ENCODE data around the gene AUTS2.

AUTS2 gene

DNA sequence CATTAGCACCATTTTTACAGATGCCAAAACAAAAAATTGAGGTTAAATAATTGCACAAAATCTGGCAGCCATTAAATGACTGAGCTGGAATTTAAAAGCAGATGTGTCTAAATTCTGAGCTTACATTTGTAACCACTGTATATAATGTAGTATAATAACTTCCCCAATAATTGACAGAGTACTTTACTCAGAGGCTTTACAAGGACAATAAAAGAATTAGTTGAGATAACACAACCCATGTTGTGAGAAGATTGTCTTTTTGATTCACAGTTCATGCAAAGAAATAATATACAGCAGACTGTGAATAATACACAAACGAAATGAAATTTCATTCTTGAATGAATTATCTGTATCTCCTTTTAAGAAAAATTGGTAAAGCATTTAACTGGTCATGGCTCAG is 417.1 kb downstream of the AUTS2 start:
- no peak for DNase-seq

DNA sequence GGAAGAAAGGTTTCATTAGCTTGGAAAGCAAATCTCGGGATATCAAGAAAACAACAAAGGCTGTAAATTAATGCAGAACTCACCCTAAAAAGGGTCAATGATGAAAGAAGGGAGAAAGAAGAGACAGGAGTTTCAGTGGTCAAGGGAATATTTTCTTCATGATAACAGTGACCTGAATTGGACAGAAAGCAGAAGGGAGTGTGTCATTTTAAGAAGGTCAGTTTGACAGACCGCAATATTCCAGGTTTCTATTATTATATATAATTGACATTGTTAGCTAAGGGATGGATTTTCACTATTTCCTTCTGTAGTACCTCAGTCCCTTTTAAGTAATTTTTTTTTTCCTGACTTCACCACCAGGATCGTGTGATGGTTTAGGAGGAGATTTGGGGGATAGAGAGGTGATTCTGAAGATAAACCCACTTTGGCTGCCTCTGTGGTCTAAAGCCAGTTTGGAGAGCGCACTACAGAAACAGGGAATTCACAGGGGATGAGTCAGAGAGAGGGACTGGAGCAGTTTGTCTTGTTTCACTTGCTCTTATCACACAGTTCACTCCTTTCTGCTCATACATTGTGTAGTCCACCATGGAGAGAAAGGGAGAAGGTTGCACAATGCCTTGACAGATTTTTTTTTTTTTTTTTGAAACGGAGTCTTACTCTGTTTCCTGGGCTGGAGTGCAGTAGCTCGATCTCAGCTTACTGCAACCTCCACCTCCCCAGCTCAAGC is 417.9 kb downstream of the AUTS2 start:
- no peak for DNase-seq

DNA sequence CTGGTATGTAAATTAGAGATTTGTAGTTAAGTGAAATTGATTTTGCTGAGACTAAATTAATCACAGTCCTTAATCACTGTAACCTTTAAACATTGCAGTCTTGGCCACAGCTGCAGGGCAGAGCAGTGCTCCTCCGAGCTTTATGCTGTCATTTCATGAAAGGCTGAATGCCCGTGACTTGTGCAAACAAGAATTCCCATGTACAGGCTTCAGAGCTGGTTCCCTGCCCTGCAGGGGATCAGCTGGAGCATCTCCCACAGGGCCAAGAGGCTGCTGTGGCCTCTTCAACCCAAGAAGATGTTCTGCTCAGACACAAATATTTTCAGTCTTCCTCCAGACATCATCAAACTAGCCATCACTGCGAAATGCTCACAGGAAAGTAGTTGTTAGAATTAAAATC is 419.1 kb downstream of the AUTS2 start:
- no peak for DNase-seq

DNA sequence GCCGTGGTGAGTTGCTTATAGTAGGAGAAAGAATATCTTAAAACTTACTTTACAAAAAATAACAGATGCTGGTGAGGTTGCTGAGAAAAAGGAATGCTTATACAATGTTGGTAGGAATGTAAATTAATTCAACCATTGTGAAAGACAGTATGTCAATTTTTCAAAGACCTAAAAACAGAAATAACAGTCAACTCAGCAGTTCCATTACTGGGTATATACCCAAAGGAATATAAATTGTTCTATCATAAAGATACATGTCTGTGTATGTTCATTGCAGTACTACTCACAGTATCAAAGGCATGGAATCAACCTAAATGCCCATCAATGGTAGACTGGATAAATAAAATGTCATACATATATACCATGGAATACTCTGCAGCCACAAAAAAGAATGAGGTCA is 420.4 kb downstream of the AUTS2 start:
- DNase-seq, result no peak

DNA sequence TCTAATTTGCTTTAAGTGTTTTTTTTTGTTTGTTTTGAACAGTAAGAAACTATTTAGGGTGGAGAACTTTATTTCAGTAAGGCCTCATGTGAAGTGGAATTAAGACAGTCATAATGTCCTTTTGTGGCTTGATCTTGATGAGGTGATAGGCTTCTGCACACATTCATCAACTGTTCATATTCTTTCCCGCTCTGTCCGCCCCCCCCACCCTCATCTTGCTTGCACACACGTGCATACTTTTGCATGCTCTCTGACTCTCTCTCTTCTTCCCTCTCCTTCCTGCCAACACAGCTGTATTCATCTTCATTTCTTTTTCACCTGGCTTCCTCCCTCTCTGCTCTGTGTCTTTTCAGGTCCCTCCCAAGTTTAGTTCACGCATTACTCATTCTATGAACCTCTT is 429.6 kb downstream of the AUTS2 start:
- no peak for DNase-seq

DNA sequence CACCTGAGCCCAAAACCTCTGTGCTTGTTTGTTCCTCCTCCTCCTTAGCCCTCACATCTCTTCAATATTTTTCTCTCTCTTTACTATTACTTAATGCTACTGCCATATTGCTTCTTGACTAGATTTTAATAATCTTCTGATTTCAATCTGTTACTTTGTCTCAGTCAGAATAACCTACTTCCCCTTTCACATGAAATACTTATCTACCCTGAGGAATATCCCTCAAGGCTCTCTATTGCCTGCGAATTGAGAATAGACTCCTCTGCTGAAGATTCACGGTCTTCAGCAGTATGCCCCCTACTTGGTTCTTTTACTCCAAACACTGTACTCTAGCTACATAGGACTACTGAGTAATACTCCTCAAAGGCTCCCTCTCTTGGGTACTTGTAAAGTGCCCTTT is 430.3 kb downstream of the AUTS2 start:
- DNase-seq, result no peak

DNA sequence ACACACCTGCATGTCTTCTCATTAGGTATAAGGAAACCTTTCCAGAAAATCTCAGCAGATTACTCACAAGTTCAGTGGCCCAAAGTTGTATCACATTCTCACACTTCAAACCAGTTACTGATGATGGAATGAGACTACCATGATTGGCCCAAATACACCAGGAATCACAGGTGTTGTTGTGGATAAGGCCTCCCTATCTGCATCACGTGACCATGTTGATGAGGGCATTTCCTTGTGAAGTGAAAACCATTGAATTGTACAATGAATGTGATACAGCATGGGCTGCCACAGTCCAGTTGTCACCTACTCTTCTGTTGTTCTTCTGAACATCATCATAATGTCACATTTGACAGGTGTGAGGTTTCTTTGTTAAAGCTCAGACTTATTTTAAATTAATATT is 431.7 kb downstream of the AUTS2 start:
- no peak for DNase-seq

DNA sequence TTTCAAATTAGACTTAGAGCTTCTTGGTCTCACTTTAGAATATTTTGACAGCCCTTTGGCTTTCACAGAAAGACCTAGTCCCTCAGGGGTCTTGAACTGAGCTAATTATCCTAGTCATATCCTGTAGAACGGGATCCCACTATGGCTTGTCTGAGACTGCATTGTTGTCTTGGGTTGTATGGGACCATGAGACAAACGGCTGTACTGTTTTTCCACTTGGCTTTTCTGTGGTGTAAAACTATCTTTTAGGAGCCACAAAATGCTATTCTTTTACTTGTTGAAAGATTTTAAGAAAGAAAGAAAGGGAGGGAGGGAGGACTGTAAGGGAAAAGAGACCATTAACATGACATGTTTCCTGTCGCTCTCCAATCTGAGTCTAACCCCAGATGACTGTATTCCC is 432.5 kb downstream of the AUTS2 start:
- DNase-seq, result no peak

DNA sequence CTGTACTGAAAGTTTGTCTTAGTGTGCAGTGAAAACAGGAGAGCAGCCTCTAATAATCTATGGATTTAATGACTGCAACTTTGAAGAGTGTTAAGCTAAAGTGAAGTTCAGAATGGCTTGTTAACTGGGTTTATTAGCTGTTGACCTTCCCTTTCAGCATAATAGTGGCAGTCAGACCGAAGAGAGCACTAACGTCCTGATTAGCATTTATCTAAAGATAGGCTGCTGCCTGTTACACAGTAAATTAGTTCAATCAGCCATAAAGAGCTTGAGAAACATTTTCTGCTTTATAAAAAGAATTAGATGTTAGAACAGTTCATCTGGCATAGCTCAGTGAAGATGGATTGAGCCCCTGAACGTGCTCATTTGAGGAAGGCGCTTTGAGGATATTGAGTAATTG is 433.0 kb downstream of the AUTS2 start:
- no peak for DNase-seq

DNA sequence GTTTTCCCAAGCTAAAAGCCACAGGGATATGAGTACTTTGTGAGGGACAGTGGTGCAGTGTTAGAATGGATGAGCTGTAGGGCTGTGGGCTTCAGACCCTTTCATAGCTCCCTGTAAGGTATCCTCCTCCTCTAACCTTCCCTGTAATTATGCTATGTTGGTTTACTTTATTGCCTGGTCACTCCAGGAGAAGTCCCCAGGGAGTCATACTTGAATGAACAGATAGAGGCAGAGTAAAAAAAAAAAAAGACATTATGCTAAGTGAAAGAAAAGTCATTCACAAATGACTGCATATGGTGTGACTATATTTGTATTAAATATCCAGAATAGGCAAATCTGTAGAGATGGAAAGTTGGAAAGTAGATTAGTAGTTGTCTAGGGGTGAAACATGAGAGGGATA is 434.4 kb downstream of the AUTS2 start:
- no peak for DNase-seq

DNA sequence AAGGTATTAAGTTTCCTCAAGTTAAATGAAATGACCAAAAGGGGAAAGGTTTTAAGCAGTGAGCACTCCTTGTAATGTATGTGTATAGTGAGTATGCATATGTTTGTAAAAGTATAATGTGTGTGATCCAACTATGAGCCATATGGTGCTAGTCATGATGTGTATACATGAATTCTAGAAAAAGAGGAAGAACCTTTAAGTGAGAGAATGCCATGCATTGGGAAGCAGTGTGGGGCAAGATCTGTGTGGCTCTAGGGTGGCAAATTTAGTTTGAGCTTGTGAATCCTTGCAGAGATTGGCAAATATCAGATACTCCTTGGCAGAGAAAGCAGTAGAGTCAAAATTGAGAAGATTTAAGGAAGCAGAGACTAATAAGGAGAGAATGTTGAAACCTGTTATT is 435.0 kb downstream of the AUTS2 start:
- DNase-seq, result no peak

DNA sequence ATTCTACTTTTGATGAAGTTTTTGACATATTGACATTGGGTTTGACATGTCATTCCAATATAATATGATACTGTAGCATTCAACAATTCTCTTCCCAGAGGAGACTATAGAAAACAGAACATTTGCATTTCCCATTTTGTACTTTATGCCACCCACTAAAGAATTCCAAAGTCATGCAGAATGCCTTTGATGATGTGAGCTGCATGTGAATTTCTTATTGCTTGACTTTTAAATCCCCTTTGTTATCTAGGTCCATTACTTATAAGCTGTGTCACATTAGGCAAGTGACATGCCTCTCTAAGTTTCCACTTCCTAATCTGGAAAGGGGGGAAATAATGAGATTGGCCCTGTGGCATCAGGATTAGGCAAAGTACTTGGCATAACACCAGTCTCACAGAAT is 436.7 kb downstream of the AUTS2 start:
- no peak for DNase-seq

DNA sequence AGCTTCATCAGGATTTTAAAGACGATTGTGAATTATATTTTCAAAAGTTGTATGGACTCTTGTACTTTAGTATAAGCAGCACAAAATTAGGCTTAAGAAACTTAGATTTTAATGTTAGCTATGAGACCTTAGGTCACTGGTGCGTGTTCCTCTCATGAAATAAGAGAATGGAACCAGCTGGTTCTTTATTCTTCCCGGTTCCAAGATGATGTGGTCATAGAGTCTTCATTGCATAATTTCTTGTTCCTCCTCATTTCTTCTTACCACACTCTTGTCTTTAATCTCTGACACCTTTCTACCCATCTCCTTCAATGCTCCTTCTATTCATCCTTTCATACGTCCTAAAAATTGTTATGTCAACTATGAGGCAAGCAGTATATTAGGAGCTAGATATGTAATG is 437.2 kb downstream of the AUTS2 start:
- DNase-seq, result no peak

DNA sequence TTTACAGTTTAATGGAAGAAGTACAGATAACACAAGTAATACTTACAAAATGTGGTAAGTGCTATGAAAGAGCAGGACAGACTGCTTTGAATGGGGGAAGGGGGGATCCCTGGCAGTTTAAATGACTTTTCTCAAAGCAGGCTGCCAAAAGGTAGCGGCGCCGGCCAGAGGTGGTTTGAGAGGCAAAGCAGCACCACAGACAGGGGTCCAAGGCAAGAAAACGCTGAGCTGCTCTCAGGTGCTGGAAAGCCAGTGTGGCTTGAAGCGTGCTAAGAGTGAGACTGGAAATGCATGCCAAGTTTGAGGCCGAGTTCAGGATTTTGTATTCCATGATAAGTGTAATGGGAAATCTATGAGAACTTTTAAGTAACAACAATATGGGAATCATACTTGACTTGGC is 437.7 kb downstream of the AUTS2 start:
- no peak for DNase-seq

DNA sequence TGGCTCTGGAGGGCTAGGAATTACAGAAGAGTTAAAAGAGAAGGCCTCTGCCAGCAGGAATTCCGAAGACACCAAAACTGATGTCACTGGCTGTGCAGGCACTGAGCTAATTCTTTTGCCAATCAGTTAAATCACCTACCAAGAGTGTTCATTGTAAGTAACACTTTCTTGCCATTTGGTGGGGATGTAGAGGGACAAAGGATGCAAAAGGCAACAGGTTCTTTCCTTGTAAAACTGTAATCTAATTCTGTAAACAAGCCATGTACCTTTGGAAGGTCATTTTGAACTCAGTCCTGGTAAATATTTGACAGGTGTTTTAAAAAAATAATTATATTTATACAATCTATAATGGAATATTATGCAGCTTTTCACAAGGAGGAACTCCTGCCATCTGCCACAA is 438.4 kb downstream of the AUTS2 start:
- no peak for DNase-seq

DNA sequence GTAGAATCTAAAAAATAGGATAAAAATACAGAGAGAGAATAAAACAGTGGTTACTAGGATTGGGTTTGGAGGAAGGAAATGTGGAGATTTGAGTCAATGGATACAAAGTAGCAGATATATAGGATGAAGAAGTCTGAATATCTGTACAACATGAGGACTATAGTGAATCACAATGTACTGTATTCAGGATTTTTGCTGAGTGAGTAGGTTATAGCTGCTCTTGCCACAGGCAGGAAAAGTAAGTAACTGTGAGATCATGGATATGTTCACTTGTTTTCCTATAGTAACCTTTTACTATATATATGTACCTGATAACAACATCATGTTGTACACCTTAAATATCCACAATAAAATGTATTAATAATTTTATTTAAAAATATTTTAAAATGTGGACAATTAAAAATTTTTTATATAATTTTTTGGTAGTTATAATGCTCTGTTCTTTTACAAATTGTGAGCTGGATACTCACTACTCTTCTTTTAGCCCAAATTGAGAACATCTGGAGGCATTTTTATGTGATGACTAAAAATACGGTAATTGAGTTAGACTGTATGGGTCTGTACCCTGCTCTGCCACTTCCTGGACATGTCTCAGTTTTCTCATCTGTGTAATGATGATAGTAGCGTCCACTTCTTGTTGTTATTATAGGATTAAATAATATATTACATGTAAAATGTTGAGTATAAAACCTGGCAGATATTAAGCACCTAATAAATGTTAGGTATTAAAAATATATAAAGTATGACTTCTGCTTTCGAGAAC is 439.1 kb downstream of the AUTS2 start:
- DNase-seq, result no peak

DNA sequence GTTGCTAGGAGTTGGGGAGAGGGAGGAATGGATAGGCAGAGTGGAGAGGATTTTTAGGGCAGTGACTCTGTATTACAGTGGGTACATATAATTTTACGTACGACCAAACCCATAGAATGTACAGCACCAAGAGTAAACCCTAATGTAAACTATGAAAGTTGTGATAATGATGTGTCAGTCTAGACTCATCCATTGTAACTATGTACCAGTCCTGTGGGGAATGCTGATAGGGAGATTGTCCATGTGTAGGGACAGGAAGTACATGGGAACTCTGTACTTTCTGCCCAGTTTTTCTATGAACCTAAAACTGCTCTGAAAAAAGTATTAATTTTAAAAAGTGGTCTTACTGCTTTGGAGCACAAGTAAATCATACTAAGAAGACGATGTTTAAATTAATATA is 441.8 kb downstream of the AUTS2 start:
- DNase-seq, result no peak

DNA sequence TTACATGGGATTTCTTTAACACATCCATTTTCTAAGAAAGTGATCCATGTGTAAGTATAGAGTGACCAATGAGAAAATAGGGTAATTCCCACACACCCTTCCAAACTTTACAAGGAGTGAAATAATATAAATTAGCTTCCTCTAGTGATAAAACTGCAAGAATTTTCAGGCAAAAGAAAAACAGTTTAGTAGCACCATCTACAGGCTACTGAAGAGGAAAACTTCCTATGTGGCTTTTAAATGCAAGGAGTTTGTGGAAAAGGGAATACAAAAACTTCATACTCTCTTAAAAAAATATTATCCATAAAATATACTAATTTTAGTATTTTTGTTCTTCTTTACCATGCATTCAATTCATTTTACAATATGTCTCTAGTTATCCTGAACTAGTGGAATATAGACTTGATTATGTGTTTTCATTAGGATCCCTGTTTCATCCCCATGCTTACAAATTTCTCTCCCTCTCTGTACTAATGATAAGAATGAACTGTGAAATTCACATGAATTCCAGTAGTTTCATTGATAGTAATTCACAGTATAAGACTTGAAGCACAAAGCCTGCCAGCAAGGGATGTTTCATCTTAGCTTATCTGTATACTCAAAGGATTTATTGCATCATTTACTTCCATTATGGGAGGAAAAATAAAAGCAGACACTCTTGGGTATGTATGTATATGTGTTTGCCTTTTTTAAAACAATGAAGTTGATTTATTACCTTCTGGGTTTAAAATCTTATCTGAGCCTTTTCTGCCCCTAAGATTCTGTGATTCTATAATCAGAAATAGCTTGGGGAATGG is 442.9 kb downstream of the AUTS2 start:
- DNase-seq, result no peak

DNA sequence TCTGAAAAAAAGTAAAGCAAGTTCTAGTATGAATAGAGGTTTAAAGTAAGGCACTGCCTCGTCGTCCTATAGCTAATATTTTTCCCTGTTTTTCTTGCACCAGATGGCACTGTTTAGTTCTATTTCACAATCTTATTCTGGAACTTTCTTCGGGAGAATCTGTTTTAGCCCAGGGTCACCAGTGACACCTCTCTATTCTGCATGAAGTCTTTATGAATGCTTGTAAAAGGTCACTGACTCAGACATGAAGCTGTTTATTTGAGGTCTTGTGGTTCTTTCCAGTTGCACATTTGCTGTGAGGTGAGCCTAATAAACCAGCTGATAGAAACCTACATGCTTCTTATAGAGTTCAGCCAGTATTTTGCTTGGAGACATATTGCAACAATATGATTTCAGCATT is 444.3 kb downstream of the AUTS2 start:
- no peak for DNase-seq

DNA sequence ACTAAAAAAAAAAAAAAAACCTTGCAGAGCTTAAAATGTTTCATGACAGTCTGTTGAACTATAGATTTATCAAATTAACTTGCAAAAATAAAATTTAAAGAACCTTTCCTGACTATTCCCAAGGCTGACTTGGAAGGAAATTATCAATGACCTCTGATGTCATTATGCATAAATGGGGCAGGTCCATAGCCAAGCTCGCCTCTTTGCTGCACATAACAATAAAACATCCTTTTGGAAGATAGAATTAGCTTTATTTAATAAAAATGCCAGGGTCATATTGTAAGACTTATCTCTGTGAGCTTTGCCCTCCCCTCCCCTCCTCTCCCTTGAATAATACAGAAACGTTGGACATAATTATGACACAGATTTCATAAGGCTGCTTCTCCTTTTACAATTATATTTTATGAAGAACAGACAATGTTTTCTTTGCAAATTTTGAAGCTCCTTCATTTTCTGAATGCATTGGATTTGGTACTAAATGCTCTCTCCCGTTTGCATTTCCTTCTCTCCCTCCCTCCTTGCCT is 444.8 kb downstream of the AUTS2 start:
- no peak for DNase-seq

DNA sequence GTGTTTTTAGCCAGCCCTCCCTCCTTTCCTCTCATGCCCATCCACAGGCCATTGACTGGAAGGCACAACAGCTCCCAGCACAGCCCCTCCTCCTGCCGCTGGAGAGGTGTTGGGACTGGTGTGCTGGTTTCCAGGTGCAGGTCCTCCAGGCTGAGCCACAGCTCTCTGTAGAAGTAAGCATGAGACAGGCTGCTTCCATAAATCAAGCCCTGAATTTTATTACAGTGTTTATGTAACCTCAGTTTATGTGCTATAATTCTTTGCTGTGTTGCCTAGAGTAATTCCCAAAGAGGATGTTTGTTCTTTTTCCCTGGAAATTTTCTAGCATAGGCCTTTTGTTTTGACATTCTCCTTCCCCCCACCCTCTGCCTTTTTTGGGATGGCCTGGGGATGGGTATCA is 445.8 kb downstream of the AUTS2 start:
- DNase-seq, result no peak

DNA sequence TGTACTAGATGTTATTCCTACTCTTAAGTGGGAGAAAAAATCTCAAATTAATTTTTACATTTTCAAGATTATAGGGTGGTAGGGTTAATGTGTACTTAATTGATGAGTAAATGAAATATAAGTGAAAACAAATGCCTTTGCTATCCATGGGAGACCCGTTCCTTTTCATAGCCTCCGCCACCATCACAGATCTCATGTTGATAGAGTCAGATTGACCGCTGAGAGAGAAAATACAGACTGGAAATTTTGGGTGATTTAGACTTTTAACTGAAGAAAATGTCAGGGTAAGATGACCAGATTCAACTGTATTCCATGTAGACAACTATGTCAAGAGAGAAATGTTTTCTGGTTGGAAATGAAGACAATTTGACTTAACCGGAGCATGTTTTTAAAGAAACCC is 446.2 kb downstream of the AUTS2 start:
- DNase-seq, result no peak

DNA sequence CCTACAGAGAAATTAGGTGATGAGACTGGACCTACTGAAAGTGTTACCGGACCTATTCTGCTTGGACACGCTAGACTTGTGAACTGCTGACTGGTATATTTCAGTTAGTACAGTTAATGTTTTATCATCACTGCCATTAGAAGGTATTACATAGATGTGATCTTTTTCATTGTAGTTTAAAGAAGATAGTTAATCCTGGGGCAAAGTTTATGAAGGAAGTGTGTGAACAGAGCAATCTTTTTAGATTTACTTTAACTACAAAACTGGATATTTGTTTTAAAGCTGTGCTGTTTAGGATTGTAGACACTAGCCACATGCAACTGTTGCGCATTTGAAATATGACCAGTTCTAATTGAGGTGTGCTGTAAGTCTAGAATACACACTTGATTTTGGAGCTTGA is 446.7 kb downstream of the AUTS2 start:
- no peak for DNase-seq

DNA sequence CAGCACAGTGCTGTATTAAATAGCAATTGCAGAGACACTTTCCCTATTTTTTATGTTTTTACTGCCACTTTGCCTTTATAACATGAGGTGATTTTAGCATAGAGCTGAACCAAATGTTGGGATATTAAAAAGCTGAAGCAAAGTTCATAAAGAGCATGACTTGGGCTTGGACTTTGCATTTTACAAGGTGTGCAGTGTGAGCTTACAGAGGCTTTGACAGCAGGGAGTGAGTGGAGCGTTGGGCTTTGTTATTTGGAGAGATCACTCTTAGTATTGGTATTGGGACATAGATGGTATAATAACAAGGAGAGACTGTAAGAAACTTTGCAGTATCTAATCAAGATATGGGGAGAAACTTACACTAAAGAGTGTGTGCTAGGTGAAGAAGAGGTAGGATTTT is 449.1 kb downstream of the AUTS2 start:
- DNase-seq, result no peak

Data from GF-D8 (cell line).